Measurements from ENCODE around the gene YWHAE.
"Not testable (repeated sequence)": the region's sequence is repeated elsewhere in the genome, so short reads cannot be mapped to it uniquely, and the experiment has no call there.

YWHAE gene

DNA sequence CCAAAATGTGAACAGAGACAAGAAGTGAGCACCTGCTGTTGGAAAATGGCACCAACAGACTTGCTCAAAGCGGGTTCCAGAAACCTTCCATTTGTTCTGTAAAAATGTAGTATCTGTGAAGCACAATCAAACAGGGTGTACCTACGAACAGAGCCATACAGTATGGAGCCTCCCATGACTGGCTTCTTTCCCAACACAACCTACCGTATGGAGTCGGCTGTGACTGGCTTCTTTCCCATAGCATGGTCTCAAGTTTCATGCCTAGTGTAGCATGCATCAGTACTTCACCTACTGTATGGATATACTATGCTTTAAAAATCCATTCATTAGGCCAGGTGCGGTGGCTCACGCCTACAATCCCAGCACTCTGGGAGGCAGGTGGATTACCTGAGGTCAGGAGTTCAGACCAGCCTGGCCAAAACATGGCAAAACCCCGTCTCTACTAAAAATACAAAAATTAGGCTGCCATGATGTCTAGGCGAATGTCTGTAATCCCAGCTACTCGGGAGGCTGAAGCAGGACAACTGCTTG, 26.2 kb downstream of the YWHAE start:
- DNase-seq = no peak

- no peak for DNase-seq
Observed at GRCh38 chr17:1372618-1373017, 27.4 kb downstream of the YWHAE start.

GRCh38 chr17:1371893-1372590, 28.0 kb downstream of the YWHAE start:
- DNase-seq = no peak

GRCh38 chr17:1368588-1368987, 31.4 kb downstream of the YWHAE start:
- DNase-seq = no peak

DNA sequence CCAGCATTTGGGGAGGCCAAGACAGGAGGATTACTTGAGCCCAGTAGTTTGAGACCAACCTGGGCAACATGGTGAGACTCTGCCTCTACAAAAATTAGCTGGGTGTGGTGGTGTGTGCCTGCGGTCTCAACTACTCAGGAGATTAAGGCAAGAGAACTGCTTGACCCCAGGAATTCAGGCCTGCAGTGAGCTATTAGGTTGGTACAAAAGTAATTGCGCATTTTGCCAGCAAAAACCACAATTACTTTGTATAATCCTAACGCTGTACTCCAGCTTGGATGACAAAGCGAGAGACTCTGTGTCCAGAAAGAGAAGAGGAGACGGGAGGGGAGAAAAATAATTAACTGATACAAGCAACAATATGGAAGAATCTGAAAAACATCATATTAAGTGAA, 32.7 kb downstream of the YWHAE start:
- no peak for DNase-seq

DNA sequence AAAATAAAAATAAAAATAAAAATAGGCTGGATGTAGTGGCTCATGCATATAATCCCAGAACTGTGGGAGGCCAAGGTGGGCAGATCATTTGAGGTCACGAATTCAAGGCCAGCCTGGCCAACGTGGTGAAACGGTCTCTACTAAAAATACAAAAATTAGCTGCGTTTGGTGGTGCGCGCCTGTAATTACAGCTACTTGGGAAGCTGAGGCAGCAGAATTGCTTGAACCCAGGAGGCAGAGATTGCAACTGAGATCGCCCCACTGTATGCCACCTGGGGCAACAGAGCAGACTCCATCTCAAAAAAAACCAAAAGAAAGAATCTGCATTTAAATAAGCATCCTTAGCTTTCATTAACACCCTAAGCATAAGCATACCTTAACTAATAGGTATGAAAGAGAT, 33.8 kb downstream of the YWHAE start:
- no peak for DNase-seq

GRCh38 chr17:1365445-1366039, 34.5 kb downstream of the YWHAE start:
- DNase-seq = peak; percentile 5 to 76

- DNase-seq = peak; percentile 8 to 32
Observed at GRCh38 chr17:1362964-1363363, 37.1 kb downstream of the YWHAE start.

- no peak for DNase-seq
Observed at GRCh38 chr17:1362065-1362848, 37.8 kb downstream of the YWHAE start.

GRCh38 chr17:1360975-1361374, 39.0 kb downstream of the YWHAE start:
- no peak for DNase-seq

GRCh38 chr17:1360315-1360714, 39.7 kb downstream of the YWHAE start:
- DNase-seq = not testable (repeated sequence)

DNA sequence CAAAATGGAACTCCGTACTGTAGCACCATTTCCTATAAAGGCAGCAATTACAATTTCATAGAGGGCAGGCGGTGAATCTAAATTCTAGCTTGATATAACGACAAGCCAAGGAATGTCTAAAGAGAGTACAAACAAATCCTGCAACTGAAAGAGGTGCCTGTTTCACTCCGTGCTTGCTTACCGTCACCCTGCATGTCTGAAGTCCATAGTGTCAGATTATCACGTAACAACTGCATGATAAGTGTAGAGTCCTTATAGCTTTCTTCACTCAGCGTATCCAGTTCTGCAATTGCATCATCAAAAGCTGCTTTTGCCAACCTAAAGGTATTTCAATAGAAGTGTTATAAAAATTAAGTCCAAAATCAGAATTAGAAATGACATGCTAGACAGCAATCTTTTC, 46.0 kb downstream of the YWHAE start:
- no peak for DNase-seq

- DNase-seq = not testable (repeated sequence)
Observed at GRCh38 chr17:1352530-1352929, 47.5 kb downstream of the YWHAE start.

GRCh38 chr17:1351971-1352370, 48.1 kb downstream of the YWHAE start:
- no peak for DNase-seq

- no peak for DNase-seq
Observed at GRCh38 chr17:1351275-1351674, 48.7 kb downstream of the YWHAE start.

DNA sequence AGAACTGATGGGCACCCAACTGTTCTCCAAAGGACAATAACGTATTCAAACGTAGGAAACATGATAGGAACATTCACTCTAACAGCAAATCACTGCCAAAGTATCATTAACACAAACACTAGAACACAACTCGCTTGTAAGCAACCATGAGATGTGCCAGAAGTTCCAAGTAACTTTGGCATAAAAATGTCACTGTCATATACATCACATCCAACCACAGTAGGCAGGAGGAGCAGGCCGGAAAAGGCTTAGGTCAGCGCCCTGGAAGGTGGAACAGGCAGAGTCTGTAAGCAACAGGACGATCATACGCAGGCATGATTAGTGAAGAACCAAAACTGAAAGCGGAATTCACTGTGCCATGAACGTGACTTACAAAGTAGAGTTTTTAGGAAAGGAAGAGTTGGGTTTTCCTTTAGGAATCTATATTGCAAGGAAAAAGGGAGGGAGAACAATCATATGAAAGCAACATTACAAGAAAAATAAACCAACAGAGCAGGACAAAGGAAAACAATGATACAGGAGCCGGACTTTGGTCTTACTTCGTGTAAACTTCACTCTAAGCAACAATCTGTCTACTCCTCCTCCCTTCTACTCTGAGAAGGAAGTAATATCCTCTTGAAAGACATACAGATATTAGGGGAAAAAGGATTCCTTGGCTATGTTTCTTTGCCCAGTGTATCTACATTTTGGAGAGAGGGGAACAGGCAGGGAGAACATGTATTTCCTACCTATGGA, 52.3 kb downstream of the YWHAE start:
- DNase-seq = no peak

DNA sequence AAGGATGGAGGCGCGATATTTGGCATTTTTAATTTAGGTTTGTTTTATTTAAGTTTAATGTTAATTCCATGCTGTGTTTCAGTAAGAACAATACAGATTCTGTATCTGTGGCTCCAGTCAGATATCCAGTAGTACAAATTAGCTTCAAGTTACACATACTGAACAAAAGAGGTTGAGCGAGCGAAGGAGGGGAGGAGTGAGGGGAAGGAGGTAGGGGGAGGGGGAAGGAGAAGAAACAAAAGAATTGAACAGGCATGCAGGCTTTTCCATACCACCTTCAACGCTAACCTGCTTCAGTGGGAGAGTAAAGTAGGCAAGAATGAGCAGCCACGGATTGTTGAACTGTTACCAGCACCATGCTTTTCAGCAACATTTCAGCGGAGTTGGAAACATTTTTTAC, 55.5 kb downstream of the YWHAE start:
- DNase-seq = no peak

DNA sequence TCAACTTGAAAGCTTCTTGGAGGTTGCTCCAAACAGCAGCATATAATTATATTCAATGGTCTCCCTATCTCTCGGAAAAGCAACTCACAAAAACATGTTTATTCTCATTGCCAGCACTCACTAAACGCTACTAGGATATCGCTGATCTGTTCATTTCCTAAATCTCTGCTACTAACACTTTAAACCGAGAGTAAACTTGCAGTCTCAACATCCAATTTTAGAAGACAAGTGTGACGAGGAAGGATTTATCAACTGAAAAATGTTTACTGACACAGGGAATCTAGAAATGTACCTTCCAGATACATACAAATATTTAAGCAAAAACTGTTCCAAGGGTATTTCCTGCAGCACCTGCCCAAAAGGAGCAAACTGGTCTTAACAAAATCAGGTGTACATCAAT, 56.5 kb downstream of the YWHAE start:
- DNase-seq = no peak

- DNase-seq = no peak
Observed at GRCh38 chr17:1340371-1340770, 59.7 kb downstream of the YWHAE start.

DNA sequence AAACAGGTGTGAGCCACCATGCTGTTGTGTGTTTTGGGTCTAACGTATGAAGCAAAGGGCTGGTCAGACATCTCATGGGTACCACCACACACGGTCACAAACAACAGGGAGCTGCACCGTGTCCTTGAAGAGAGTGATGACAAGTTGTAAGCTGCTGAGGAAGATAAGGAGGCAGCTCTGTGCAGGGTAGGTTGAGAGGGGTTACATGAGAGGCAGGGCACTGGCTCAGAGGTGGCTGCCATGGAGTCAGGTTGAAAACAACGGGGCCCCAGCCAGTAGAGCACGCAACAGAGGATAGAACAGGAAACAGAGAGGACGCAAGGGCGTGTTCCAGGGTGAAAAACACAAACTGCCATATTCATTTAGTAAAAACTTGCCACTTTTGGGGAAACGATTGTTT, 68.3 kb downstream of the YWHAE start:
- no peak for DNase-seq

GRCh38 chr17:1329745-1330343, 70.2 kb downstream of the YWHAE start:
- DNase-seq = no peak

GRCh38 chr17:1328437-1328836, 71.6 kb downstream of the YWHAE start:
- DNase-seq = no peak

GRCh38 chr17:1325766-1326165, 74.3 kb downstream of the YWHAE start:
- DNase-seq = no peak

All from bone marrow (tissue), 2 donors.